Heart left ventricle (tissue), 16 donors: ENCODE measurements around the gene CYP27C1. TPM values are rescaled to one million over a fixed set of nuclear protein-coding genes. Genes with fewer than 3 reads are reported as not detected.

Source experiments
- ATAC-seq, 4 donors: fragments of 200-7000 bp; cut with Tn5 transposase; one replicate each; pipeline ENCODE4 v1.9.1; 2020 to 2022; ENCODE audit warnings: moderate library complexity in 4 of 4, mild to moderate bottlenecking in 3 of 4, moderate number of reproducible peaks in 1 of 4
- DNase-seq, 5 donors: peaks; one replicate each; pipeline ENCODE4 v3.0.0-alpha.2; 2020
- H3K27ac ChIP-seq, 12 donors: fragments of 200-600 bp; sonication (generic) in 4 of 12; one replicate each; pipeline versions ENCODE4 v1.5.0 to v1.8.0; 2016 to 2022; ENCODE audit warnings: mild to moderate bottlenecking in 2 of 12
- H3K27me3 ChIP-seq, 9 donors: fragments of 200-600 bp; sonication (generic) in 2 of 9; one replicate each; pipeline versions ENCODE4 v1.5.1 to v1.8.0; 2016 to 2022; ENCODE audit warnings: mild to moderate bottlenecking in 3 of 9
- H3K36me3 ChIP-seq, 9 donors: fragments of 200-600 bp; sonication (generic) in 2 of 9; one replicate each; pipeline versions ENCODE4 v1.5.0 to v1.8.0; 2018 to 2022; ENCODE audit warnings: mild to moderate bottlenecking in 2 of 9
- H3K4me1 ChIP-seq, 12 donors: fragments of 200-600 bp; sonication (generic) in 4 of 12; one replicate each; pipeline versions ENCODE4 v1.5.0 to v1.8.0; 2016 to 2022; ENCODE audit warnings: mild to moderate bottlenecking in 3 of 12
- H3K4me3 ChIP-seq, 12 donors: fragments of 200-600 bp; sonication (generic) in 4 of 12; one replicate each; pipeline versions ENCODE4 v1.5.0 to v1.8.0; 2017 to 2022; ENCODE audit warnings: mild to moderate bottlenecking in 9 of 12, moderate library complexity in 4 of 12
- H3K9me3 ChIP-seq, 12 donors: fragments of 200-600 bp; sonication (generic) in 4 of 12; one replicate each; pipeline versions ENCODE4 v1.5.0 to v1.8.0; 2016 to 2022; ENCODE audit warnings: mild to moderate bottlenecking in 1 of 12
- CTCF ChIP-seq, 12 donors: fragments of 200-600 bp; sonication (generic) in 4 of 12; IDR thresholded peaks; one replicate each; pipeline versions ENCODE4 v1.5.0 to v1.8.0; 2018 to 2022; ENCODE audit warnings: antibody characterized with exemption in 12 of 12, mild to moderate bottlenecking in 5 of 12
- POLR2A ChIP-seq, 2 donors: fragments of 450-650 bp; IDR thresholded peaks; one replicate each; pipeline ENCODE4 v1.6.1; 2017; ENCODE audit warnings: antibody characterized with exemption in 2 of 2, mild to moderate bottlenecking in 2 of 2, moderate library complexity in 2 of 2
- WGBS, 4 donors: extraction: QIAGEN DNeasy Blood & Tissue Kit in 2 of 4; methylation state at CpG; one replicate each; pipeline versions ENCODE4 v1.1.5 to v1.1.7; 2013 to 2018; 5-methylcytosine and 5-hydroxymethylcytosine counted together
- intact Hi-C, 10 donors: fragments of 100-400 bp; cut with DNase I; formaldehyde crosslinking; loops; one replicate each; pipeline versions ENCODE4 v1.11.1 to v1.14.2; 2022
- polyA plus RNA-seq, 2 donors: library from polyadenylated mRNA; stranded (reverse); fragments of 200-250 nt; gene quantifications; one replicate each; pipeline ENCODE4 v1.2.3, GENCODE V29; 2013
- total RNA-seq, 9 donors: library from RNA; depleted of rRNA in 2 of 9; stranded (reverse); fragments of >200 nt in 2 of 9; fragmentation: NEBNext Ultra II Directional in 3 of 9; extraction: Animal tissue kit (Norgen Biotek cat#: 25700) in 3 of 9; gene quantifications; one replicate each; pipeline versions ENCODE4 v1.1.0 to v1.2.4, GENCODE V29; 2016 to 2023
- donor health status: ischemic (EF 13 %, LVEDD 7.1; RV severe dilation, severe dysfunction).
- donor health status: healthy with polysubstance abuse.
- donor health status: DM: no; HTN: yes; CAD: no.
- donor health status: DM: no; HTN: no; CAD: no.
- donor health status: ischemic (EF 25% LVEDD 6.9; RV normal size, moderate dysfunction).
- donor health status: ischemic (EF 25% LVEDD 5.7; RV mildly dilated, moderate dysfunction).
- donor health status: healthy.
- donor health status: DM: yes; HTN: yes; CAD: no.
- donor health status: ischemic (EF 35%, LVEDD 5.7; RV mildly dilated, moderate dysfunction).
- donor health status: nonischemic (EF 11% LVEDD 7.7; RV severe dilation, severe dysfunction).
- donor health status: DM: yes; HTN: yes; CAD: no.
- donor health status: PGD.
- donor health status: ischemic (EF 29% LVEDD 5.4; RV normal size, mild dysfunction).
- donor health status: nonischemic (EF 23%, LVEDD 6.1; RV moderate dilation, normal function).

Gene CYP27C1
- total and polyA plus RNA-seq, 11 donors: 0.06 to 0.44 (median 0.12) TPM; not detected in 8

GRCh38 chr2:127150996-127151395 lies 69.1 kb downstream of the CYP27C1 start:
- WGBS, 4 donors: 90 to 100% (median 99%) methylated on average over 1 of the region's 1 CpG
- peaks cover 0 to 13% (median 0%) of the 10 kb centered on the region in 12 donors for H3K9me3 ChIP-seq
- no peaks in the 10 kb centered on the region for H3K36me3 ChIP-seq
- no peaks in the 10 kb centered on the region for H3K27me3 ChIP-seq
- peaks cover 0 to 19% (median 0%) of the 10 kb centered on the region in 12 donors for H3K4me1 ChIP-seq
- TF ChIP-seq POLR2A (IDR thresholded peaks at IDR 0.05) (no peak), CTCF (IDR thresholded peaks at IDR 0.05) (no peak)
- intact Hi-C loops: no loop called here
- no peak overlapping the region for H3K4me3 ChIP-seq
- DNase-seq: no peak
- ATAC-seq: no peak
- H3K27ac ChIP-seq: no peak overlapping the region

- Histone ChIP-seq H3K27me3 (no peaks in the 10 kb centered on the region), H3K4me1 (peaks cover 0 to 28% (median 11%) of the 10 kb centered on the region in 12 donors), H3K4me3 (no peak overlapping the region), H3K27ac (no peak overlapping the region), H3K9me3 (peaks cover 0 to 13% (median 0%) of the 10 kb centered on the region in 12 donors), H3K36me3 (no peaks in the 10 kb centered on the region)
- intact Hi-C loops: loop anchor here in 1 of 10 donors (5.0 kb wide), 1 partner anchor 42 kb away; the partner anchor contains the start of gene BIN1
- DNase-seq: no peak
- no peak for TF ChIP-seq POLR2A (IDR thresholded peaks at IDR 0.05)
- no peak for TF ChIP-seq CTCF (IDR thresholded peaks at IDR 0.05)
- 79 to 95% (median 93%) methylated on average over 4 of the region's 4 CpGs for WGBS, 4 donors
- ATAC-seq: no peak
Measured at GRCh38 chr2:127149384-127149783, 70.7 kb downstream of the CYP27C1 start.

- intact Hi-C loops: loop anchor here in 1 of 10 donors (5.0 kb wide), 1 partner anchor 40 kb away; the partner anchor contains the start of gene BIN1
- no peak overlapping the region for H3K4me3 ChIP-seq
Measured at GRCh38 chr2:127146820-127147502, 73.1 kb downstream of the CYP27C1 start.

More at GRCh38 chr2:127146820-127147502, 73.1 kb downstream of the CYP27C1 start:
- TF ChIP-seq CTCF (IDR thresholded peaks at IDR 0.05): no peak
- no peak for TF ChIP-seq POLR2A (IDR thresholded peaks at IDR 0.05)
- H3K4me1 ChIP-seq: peaks cover 0 to 35% (median 17%) of the 10 kb centered on the region in 12 donors
- H3K36me3 ChIP-seq: no peaks in the 10 kb centered on the region
- WGBS, 4 donors: 58 to 70% (median 64%) methylated on average over 10 of the region's 10 CpGs
- peaks cover 0 to 13% (median 0%) of the 10 kb centered on the region in 12 donors for H3K9me3 ChIP-seq
- peaks cover 0 to 1% (median 0%) of the 10 kb centered on the region in 9 donors for H3K27me3 ChIP-seq
- H3K27ac ChIP-seq: no peak overlapping the region
- ATAC-seq: peak in 3 of 4 donors; percentile 38 to 57 (median 55)
- DNase-seq: no peak
